WERI-Rb-1 (cell line): ENCODE data around the gene NRF1.

Experiments used
- DNase-seq: peaks from one replicate; pipeline ENCODE4 v3.0.0-alpha.2; 2020
- H3K27ac ChIP-seq: fragments of 250-450 bp; sonication (Bioruptor Pico); 2 replicates; pipeline ENCODE4 v1.5.1; 2020; ENCODE audit warnings: mild to moderate bottlenecking, moderate library complexity
- H3K27me3 ChIP-seq: fragments of 250-450 bp; sonication (Bioruptor Pico); 2 replicates; pipeline ENCODE4 v1.5.1; 2021; ENCODE audit warnings: mild to moderate bottlenecking, low read depth, moderate library complexity; ENCODE audit not compliant: insufficient read depth, severe bottlenecking
- H3K36me3 ChIP-seq: fragments of 250-450 bp; sonication (Bioruptor Pico); 2 replicates; pipeline ENCODE4 v1.5.1; 2020; ENCODE audit warnings: mild to moderate bottlenecking, moderate library complexity
- H3K4me3 ChIP-seq: 2 replicates; pipeline ENCODE4 v1.5.1; 2011; ENCODE audit warnings: low read depth, mild to moderate bottlenecking, control low read depth, low read length
- H3K9me3 ChIP-seq: fragments of 250-450 bp; sonication (Bioruptor Pico); 2 replicates; pipeline ENCODE4 v1.5.1; 2021; ENCODE audit warnings: mild to moderate bottlenecking, moderate library complexity; ENCODE audit not compliant: severe bottlenecking
- CTCF ChIP-seq: IDR thresholded peaks from 2 replicates; pipeline ENCODE4 v1.5.1; 2011; ENCODE audit warnings: low read depth, mild to moderate bottlenecking, control low read depth, inconsistent platforms, low read length

NRF1 gene

GRCh38 chr7:129698516-129699418 lies 87.2 kb downstream of the NRF1 start:
- H3K27ac ChIP-seq = no peak overlapping the region

GRCh38 chr7:129702316-129702715 lies 90.8 kb downstream of the NRF1 start:
- Histone ChIP-seq H3K36me3 (no peaks in the 10 kb centered on the region; the same call in 1 of the 2 replicates), H3K27me3 (no peaks in the 10 kb centered on the region), H3K9me3 (no peaks in the 10 kb centered on the region), H3K27ac (no peak overlapping the region), H3K4me3 (no peak overlapping the region)
- no peak for TF ChIP-seq CTCF
- DNase-seq = no peak

More at GRCh38 chr7:129698516-129699418, 87.2 kb downstream of the NRF1 start:
- Histone ChIP-seq H3K27me3 (no peaks in the 10 kb centered on the region), H3K36me3 (peaks cover under 1% of the 10 kb centered on the region), H3K9me3 (no peaks in the 10 kb centered on the region), H3K4me3 (no peak overlapping the region)
- no peak for DNase-seq
- TF ChIP-seq CTCF = no peak

GRCh38 chr7:129702761-129703338 lies 91.3 kb downstream of the NRF1 start:
- no peak overlapping the region for H3K27ac ChIP-seq
- no peak overlapping the region for H3K4me3 ChIP-seq
- no peak for TF ChIP-seq CTCF

GRCh38 chr7:129703751-129704150 lies 92.2 kb downstream of the NRF1 start:
- no peaks in the 10 kb centered on the region for H3K27me3 ChIP-seq
- no peak for TF ChIP-seq CTCF

More at GRCh38 chr7:129702761-129703338, 91.3 kb downstream of the NRF1 start:
- Histone ChIP-seq H3K27me3 (no peaks in the 10 kb centered on the region), H3K9me3 (no peaks in the 10 kb centered on the region), H3K36me3 (no peaks in the 10 kb centered on the region; the same call in 1 of the 2 replicates)
- no peak for DNase-seq

GRCh38 chr7:129707910-129708499 lies 96.5 kb downstream of the NRF1 start:
- no peak for TF ChIP-seq CTCF
- Histone ChIP-seq H3K27me3 (no peaks in the 10 kb centered on the region), H3K4me3 (no peak overlapping the region), H3K27ac (no peak overlapping the region), H3K36me3 (peaks cover 32% of the 10 kb centered on the region), H3K9me3 (no peaks in the 10 kb centered on the region)
- no peak for DNase-seq

More at GRCh38 chr7:129703751-129704150, 92.2 kb downstream of the NRF1 start:
- Histone ChIP-seq H3K4me3 (no peak overlapping the region), H3K27ac (no peak overlapping the region), H3K36me3 (peaks cover under 1% of the 10 kb centered on the region), H3K9me3 (no peaks in the 10 kb centered on the region)
- DNase-seq = no peak
